ENCODE measurements around the gene ELOVL6.

The ELOVL6 gene

DNA sequence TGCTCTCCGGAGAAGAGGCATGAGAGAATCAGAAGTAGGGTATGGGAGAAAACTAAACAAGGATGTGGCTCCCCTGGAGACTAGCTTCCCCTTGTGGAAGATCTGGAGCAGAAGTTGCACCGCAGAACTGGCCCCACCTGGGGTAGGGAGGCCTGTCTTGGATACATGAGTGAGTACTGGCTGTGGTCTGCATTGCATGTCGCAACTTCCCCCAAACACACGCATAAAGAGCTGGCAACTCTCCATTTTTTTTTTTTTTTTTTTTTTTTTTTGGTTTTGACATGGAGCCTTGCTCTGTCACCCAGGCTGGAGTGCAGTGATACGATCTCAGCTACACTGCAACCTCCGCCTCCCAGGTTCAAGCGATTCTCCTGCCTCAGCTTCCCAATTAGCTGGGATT lies 165.8 kb downstream of the ELOVL6 start:
- DNase-seq (ENCODE audit: low read depth in 3 of 3), result no peak

DNA sequence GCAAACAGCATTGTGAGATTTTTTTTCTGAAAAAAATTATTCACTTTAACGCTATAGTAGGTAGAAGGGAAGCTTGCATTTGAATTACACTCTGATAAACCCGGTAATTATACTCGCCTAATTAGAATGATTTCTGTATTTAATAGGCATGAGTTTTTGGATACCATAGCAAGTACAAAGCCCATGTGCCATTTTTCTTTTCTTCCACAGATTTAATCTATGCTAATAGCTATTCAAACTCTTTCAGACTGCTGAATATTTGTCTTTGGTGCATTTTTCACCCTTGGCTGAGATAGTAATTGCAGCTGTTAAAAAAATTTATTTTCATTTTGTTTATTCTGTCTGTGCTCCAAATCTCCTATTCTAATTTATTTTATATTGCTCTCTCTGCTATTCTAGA lies 172.7 kb downstream of the ELOVL6 start:
- no peak for DNase-seq (ENCODE audit: low read depth in 3 of 3)

DNA sequence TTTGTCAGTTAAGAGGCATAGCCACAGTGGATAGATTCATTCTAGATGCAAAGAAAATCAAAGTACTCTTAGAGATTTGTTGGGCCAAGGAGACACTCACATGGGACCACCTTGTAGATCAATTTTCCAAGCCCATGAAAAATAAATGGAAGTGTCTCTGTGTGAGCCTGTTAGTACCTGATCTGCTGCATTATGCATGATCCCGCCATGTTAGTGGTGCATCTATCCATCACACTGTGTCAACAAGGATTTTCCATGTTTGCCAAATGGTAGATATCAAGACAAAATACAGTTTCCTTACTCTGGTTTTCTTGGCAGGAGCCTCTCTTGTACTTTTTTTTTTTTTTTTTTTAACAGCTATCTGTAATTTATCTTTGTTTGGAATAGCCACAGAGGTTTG lies 173.4 kb downstream of the ELOVL6 start:
- no peak for DNase-seq (ENCODE audit: low read depth in 3 of 3)

DNA sequence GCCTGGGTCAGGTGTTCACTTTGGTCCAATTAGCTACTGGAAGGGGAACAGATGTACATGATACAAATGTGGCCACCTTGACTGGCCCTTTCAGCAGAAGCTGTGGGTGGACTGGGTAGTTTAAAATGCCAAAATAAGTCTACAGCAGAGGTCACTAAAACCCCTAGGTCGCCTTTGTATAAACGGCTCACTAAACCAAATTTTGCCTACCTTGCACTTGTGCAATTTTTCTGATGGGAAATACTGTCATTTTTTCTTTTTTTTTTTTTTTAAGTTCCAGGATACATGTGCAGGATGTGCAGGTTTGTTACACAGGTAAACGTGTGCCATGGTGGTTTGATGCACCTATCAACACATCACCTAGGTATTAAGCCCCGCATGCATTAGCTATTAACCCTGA lies 176.0 kb downstream of the ELOVL6 start:
- no peak for DNase-seq (ENCODE audit: low read depth in 3 of 3)

DNA sequence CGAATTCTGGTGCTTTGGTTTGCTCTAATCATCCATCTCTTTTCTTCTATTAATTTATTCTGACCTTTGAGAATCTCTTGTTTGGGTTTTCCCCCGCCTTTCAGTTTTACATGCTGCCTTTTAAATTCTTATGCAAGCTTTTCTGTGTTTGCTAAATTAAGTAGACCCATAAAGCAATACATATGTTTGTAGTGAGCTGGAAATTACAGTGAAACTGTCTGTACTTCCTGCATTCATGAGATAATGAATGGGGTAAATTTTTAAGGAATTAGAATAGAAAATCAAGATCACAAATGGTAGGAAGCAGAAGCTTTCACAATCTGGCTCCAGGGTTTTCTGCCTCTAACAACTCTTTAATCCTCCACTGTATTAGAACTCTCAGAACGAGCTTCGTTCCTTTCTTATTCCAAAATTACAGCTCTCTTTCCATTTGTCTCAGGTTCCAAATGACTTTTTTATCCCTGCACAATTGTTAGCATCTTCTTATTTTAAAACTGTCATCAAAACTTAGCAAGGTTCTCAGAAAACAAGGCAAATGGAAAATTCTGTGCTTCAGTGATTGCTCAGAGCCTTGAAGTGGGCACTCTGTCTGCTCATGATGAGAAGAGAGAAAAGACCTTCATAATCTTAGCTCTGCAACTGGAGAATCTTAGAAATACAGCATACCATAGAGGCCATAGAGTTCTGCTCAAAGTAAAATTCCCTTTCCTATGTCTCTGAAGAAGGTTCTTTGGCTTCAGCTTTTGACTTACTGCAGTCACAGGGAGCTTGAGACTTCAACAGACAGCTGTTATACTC lies 177.6 kb downstream of the ELOVL6 start:
- DNase-seq (ENCODE audit: low read depth in 3 of 3), result no peak

DNA sequence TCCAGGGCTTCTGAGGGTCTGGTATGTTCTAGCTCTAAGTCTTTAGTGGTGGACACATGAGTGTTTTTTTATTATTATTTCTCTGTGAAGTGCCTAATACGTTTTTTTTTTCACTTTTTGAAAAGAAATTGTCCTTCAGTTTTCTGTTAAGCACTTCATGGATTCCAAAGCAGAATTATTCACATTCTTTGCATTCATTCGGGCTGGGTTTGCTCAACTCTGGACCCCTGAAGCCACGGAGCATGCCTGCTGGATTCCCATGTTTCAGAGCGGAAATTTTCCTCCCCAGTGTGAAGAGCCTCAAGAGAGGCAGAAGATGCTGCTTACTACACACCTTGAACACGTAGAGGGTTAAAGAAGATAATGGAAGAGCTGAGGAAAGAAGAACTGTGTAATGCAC lies 178.3 kb downstream of the ELOVL6 start:
- DNase-seq (ENCODE audit: low read depth in 3 of 3), result no peak

DNA sequence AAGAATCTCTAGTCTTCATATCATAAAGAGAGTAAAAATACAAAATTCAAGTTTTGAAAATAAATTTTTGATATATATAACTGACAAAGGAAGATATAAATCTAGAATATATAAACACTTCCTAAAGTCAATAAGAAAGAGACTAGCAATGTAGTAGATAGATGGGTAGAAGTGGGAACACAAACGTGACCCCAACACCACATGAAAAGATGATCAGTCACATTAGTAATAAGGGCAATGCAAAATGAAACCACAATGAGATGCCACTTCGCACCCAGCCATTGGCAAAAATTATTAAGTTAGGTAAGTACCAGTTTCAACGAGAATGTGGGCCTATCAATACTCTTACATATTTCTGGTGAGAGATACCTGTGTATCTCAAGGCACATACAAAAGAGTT lies 179.3 kb downstream of the ELOVL6 start:
- DNase-seq (ENCODE audit: low read depth in 3 of 3), result no peak

DNA sequence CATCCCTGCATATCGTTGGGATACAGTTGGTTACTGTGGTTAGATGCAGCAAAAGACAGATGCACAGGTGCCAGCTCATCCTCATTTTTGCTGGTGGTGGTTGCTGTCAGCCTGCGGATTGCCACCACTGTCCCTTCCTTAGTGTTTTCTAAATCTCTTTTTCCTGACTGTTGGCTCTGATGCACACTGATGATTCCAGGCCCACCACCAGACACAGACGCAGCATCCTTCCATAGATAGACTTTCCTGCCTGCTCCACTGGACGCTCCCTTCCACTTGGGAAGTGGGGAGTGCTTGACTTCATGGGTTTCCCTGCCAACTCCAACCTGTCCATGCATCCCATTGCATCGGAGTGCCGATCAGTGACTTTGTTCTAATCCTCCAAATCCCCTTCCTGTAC lies 184.2 kb downstream of the ELOVL6 start:
- no peak for DNase-seq (ENCODE audit: low read depth in 3 of 3)

DNA sequence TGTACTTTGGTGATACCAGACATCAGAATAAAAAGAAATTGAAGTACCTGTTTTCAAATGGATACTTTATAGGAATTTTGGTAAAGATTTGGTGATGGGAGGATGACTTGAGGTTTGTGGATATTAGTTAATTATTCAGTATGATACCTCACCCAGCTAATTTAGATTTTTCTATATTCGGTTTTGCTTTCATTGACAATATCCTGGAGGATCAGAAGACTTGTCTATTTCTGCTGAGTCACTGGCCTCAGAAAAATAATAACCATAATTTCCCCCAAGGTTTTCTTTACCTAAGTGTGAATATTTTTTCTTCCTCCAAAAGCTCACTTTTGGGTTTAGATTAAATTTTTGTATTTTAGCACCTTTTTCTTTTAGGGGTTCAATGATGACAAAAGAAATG lies 185.5 kb downstream of the ELOVL6 start:
- no peak for DNase-seq (ENCODE audit: low read depth in 3 of 3)

DNA sequence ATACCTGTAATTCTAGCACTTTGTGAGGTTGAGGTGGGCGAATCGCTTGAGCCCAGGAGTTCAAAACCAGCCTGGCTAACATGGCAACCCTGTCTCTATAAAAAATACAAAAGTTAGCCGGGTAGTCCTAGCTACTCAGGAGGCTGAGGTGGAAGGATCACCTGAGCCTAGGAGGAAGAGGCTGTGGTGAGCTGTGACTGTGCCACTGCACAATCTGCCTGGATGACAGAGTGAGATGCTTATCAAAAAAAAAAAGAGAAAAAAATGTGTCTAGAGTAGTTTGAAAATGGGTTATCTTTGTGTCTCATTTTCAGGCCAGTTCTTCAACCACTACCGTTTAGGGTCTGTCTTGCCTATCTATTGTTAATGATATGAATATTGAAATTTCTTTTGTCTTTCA lies 187.6 kb downstream of the ELOVL6 start:
- no peak for DNase-seq (ENCODE audit: low read depth in 3 of 3)

DNA sequence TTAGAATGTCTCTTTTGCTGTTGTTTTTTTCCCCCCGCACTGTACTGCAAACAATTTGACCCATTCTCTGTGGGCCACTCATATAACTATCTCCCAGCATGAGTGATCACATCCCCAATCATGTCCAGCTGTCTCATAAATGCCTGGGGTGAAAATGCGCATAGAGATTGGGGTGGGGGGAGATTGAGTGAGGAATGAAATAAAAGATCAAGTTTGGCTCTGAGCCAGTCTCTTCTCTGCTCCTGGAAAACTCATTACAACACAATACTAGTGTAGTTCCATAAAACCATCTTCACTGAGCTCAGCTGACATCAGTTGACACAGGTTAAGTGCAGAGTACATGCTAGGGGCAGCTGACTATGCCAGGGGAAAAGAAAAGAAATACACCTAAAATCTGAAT lies 188.9 kb downstream of the ELOVL6 start:
- no peak for DNase-seq (ENCODE audit: low read depth in 3 of 3)

DNA sequence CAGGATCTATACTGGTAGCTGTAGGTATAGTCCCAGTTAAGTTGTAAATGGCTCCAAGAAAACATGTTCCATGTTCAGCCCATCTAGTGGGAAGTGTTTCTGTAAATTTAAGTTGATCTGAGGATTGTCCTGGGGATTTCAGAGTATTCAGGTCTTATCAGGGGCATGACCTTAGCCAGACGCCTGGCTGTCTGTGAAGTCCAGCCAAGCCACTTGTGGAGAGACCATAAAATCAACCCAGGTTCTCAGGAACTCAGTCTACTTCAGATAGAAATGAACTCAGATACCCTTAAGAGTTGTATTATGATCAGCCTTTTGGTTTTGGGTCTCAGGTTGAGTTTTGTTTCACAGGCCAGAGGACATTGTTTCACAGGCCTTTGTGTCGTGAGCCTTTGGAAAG lies 189.9 kb downstream of the ELOVL6 start:
- DNase-seq (ENCODE audit: low read depth in 3 of 3), result no peak

DNA sequence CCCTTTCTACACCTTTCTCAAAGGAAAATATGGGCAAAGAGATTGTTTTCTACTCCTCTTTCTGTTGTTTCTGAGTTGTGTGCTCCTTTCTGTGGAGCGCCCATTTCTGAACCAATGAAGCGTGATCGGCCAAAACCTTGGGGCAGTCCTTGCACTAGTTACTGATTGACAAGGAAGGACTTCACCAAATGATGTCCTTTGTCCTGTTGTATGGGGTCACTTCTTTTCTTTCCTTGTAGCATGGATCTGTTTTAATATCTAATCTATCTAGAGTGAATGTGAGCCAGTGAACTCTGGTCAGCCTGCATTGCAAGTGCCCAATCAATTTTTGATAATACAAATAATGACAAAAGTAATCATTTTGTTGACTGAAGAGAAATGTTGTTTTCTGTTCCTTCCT lies 191.2 kb downstream of the ELOVL6 start:
- DNase-seq (ENCODE audit: low read depth in 3 of 3), result no peak

DNA sequence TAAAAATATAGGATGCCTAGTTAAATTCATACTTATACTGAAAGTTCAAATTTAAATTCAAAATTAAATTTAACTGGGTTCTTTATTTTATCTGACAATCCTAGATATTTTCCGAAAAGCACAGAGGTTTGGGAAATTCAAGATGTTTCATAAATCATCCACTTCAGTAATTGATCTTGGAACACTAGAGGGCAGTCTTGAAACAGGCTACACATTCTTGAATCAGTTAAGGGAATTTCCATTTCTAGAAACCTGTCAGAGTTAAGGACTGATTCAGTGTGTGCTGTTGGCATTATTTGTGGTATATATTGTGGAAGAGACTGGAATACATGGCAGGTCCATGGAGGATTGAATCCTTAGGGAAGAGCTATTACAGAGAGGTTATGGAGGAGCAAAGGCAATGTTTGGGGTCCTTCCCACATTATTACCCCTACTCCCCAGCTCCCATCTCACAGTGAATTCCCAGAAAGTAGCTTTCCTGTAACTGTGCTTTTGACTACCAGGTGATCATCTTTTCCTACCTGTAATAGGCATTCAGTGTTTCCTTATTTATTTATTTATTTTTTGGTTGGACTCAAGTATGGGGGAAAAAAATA lies 192.9 kb downstream of the ELOVL6 start:
- DNase-seq (ENCODE audit: low read depth in 3 of 3), result no peak

DNA sequence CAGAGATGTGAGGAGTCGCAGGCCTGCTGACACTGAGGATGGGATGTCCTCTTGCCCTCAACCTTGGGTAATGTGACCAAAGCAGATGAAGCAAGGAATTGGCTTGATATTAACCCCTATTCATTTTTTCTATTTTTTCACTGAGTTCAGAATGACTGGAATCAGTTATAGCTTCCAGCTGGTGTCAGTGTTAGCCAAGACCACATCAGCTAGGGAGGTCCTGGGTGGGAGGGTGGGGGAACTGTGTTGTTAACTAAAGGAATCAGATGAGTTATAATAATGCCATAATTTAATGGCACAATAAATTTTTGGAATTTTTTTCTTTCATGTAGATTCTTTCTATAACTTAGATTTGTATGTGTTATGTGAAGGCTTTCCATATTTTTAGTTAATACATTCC lies 193.9 kb downstream of the ELOVL6 start:
- DNase-seq (ENCODE audit: low read depth in 3 of 3), result no peak

DNA sequence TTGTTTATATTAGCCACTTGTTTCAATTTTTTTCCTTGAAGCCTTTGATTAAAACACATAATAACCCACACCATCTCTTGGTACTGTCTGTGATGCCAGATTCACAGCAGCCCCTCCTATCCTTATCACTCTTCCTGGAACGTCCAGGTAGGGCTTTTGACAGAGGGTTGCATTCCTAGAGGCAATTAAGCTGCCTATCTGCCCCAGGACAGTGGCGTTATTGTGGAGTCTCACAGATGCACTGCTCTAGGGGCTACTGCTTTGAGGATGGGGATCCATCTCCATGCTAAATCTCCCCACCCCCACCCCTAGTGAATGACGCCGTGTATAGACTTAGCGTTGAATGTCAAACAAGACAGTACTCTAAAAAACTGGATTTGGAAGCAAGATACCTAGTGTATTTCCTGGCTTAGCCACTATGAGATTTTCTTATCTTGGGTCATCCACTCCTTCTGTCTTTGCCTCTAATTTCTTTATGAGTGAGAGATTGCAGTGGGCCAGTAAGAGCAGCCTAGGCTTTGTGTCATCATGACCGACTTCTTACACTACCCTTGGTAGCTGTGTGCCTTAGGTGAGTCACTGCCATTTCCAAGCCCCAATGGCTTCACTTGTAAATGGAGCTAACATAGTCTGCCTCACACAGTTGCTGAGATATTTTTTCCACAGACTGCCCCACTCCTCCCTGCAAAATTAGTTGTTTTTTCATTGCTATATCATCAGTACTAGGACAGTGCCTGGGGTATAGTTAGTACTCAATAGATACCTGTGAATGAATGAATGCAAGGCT lies 194.8 kb downstream of the ELOVL6 start:
- DNase-seq (ENCODE audit: low read depth in 3 of 3), result no peak

DNA sequence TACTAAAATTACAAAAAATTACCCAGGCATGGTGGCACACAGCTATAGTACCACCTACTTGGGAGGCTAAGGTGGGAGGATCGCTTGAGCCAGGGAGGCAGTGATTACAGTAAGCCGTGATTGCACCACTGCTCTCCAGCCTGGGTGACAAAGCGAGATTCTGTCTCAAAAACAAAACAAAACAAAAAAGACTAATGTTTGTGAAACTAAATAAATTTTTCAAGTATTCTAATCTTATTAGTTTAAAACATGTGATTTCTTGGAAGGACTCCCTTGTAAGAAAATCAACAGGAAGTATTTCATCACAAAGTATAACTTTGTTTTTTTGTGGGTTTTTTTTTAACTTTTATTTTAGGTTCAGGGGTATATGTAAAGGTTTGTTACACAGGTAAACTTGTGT lies 196.1 kb downstream of the ELOVL6 start:
- DNase-seq (ENCODE audit: low read depth in 3 of 3), result no peak

DNA sequence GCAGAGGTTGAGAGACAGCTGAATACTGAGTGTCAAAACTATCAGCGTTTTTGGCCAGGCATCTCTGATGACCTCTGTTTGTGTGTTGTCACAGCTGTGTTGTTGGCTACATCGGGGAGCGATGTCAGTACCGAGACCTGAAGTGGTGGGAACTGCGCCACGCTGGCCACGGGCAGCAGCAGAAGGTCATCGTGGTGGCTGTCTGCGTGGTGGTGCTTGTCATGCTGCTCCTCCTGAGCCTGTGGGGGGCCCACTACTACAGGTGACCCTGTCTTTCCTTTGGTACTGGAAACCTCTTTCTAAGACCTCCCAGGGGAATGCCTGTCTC lies 198.9 kb downstream of the ELOVL6 start:
- no peak for DNase-seq (ENCODE audit: low read depth in 3 of 3)

DNA sequence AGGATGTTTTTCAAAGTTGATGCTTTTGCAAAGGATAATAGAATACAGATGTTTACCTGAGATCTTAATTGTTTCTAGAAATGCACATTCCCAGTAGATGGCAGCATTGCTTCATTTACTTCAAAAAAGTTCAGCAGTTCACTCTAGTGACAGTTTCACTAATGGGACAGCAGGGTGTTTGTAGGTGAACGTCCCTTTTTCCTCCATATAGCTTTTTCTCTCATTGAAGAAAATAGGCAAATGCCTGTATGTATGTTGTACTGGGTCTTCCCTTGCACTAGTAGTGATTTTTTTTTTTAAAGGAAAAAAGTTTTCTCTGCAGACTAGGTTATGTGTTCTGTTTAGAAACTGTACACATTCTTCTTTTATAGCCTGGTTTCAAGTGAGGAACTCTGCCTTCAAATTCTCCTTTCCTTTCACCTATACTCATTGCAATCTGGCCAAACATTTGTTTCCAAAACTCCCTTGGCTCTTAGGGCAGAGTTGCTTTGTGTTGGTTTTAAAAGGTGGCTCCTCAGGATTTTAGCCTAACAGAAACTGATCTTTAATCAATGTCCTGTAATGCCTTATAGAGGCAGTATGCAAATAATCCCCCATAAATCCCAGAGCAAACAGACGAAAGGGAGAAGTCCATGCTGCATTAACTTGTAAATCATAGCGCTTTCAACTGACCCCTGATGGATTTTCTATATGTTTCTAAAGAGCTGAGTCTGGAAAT lies 199.4 kb downstream of the ELOVL6 start:
- peak in 1 of 3 experiments; percentile 24 for DNase-seq (ENCODE audit: low read depth in 3 of 3)

DNA sequence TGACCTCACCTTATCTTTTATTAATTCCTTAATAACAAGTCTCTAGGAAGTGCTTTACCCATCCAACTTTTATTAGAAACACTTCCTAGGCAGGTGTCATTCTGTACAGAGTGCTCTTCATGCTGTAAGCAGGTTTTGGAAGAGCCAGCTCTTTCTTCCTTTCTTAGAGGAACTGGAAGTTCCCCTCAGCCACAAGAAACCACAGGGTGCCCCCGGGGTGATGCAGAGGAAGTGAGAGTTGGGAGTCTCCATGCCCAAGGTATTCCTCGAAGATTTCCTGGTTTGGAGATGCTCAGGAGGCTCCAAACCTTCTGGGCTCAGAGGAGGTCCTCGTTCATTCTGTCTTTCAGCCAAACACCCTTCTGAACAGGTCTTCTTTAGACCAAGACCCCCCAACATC lies 201.9 kb downstream of the ELOVL6 start:
- no peak for DNase-seq (ENCODE audit: low read depth in 3 of 3)

All from stimulated activated CD4-positive, alpha-beta T cell treated with anti-CD3 and anti-CD28 coated beads, TNF-alpha, amount 100 ng/mL, for 24 hours (primary cell).